Measurements from ENCODE around the gene DMC1.

Gene DMC1

DNA sequence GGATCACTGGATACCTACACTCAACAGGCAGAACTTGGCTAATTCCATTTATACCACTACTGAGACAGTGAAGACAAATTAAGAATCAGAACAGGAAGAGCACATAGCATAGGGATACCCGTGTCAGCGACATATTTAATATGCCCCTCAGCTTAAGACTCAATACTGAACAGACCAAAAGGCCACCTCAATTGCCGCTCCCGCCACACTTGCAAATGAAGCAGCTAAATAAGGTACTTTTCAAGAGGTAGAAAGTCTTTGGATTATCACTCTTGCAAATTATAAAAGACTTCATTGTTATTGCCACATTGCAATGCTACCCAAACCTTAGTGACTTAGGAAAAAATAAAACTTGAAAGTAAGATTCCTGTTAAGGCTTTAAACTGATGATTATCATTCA lies 67.0 kb downstream of the DMC1 start:
- DNase-seq (ENCODE audit: low read depth in 2 of 2, low spot score in 1 of 2) = no peak

DNA sequence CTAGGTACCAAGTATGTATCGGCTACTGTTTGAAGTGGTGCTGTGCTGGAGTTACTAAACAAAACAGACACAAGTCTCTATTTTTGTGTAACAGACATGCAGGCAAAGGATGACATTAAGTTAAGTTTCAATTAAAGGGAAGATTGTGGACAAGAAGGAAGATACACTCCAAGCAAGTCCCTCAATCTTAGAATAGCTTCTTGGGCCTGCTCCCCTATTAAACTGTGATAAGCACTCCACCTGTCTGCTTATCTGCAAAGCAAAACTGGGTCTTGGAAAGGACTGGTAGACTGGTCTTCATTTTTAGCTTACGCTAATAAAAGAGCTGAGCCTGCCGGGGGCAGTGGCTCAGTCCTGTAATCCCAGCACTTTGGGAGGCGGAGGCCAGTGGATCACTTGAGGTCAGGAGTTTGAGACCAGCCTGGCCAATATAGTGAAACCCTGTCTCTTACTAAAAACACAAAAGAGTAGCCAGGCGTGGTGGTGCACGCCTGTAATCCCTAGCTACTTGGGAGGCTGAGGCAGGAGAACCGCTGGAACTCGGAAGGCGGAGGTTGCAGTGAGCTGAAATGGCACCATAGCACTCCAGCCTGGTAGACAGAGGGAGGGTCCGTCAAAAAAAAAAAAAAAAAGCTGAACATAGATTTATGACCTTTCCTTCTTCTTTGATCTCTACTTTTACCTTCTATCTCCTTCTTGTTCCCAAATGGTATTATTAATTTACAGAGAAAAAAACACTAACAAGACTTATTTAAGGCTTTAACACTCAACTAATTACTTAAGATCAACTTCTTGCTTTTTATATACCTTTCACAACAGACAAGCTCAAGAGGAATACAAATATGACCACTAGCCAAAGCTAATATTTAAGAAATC lies 67.9 kb downstream of the DMC1 start:
- DNase-seq (ENCODE audit: low read depth in 2 of 2, low spot score in 1 of 2) = no peak

DNA sequence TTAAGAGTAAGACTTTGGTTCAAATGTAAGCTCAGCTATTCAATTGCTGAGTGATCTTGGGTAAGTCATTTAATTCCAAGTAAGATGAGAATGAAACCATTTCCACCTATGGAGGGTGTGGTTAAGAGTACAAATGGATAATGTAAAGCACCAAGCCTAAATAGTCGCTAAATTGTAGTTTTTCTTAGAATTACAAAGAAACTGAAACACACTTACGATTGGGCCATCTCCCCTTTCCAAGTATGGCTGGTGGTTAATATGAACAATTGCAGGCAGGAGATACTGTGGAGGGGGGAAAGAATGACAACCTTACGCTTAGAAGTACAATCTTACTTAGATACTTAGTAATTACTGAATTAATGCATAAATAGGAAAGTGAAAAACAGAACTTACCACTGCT lies 72.1 kb downstream of the DMC1 start:
- DNase-seq (ENCODE audit: low read depth in 2 of 2, low spot score in 1 of 2) = no peak

DNA sequence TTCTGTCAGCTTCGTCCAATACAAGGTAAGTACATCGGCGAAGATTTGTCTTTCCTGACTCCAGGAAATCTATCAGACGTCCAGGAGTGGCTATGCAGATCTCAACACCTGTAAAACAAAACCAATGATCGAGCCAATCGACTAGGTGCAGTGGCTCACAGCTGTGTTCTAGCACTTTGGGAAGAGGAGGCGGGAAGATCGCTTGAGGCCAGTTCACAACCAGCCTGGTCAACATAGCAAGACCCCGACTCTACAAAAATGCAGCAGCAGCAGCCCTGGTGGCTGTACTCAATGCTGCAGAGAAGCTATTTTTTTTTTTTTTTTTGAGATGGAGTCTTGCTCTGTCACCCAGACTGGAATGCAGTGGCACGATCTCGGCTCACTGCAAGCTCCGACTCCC lies 75.0 kb downstream of the DMC1 start:
- no peak for DNase-seq (ENCODE audit: low read depth in 2 of 2, low spot score in 1 of 2)

DNA sequence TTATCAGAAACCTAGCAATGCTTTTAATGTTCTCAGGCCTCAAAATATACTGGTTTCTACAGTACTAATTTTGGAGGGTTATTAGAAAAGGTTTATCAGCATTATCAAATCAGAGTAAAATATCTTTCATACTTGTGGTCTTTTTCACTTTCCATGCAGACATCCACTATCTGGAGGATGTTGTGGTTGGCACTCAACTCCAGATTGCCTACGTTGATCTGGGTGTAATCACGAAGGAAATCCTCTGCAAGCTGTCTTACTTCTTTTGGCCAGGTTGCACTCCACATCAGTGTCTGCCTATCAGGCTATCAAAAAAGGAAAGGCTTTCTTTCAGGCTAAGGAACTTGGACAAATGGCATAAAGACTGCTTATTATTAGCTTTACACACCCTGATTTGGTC lies 75.5 kb downstream of the DMC1 start:
- DNase-seq (ENCODE audit: low read depth in 2 of 2, low spot score in 1 of 2) = no peak

DNA sequence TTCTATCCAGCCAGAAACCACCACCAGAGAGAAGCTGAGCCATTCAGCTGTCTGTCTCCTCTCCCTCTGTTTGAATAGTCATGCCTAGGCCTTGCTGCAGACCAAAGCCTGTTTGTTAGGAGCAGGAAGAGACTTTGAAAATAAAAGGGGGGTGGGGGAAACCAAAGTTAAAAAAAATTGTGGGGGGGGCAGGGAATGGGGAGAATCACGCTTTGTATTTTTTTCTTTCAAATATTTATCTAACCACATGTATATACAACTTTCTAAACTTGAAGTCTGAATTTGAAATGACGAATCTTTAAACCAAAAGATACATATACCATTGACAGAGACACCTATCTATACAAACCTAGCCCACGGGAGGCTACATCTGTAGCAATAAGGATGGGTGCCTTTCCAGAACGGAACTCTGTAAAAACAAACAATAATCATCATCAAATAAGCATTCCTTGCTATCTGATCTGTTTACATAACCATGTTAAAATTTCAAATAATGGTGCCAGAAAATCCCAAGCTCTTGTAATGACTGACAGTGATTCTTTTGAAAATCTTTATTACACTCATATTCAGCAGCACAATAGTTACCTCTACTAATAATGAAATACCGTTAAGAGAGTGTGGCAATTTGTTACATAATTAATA lies 78.2 kb downstream of the DMC1 start:
- DNase-seq (ENCODE audit: low read depth in 2 of 2, low spot score in 1 of 2) = no peak

DNA sequence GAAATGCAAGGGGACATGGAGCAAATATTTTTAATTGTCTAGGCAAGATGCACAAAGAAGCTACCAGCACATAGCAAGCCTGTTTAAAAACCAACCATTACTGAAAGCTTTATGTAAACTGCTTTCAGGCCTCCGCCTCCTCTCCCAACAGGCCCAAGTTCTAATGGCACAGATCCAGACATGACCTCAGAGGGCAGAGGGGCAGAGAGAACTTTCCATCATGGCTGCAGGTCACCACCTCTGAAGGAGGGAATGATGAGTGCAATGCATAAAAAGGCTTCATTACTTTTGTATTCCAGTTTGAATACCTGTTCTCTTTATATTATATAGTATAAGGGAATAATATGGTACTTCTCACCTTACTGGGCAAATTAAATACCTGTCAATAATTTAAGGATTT lies 79.1 kb downstream of the DMC1 start:
- DNase-seq (ENCODE audit: low read depth in 2 of 2, low spot score in 1 of 2) = no peak

DNA sequence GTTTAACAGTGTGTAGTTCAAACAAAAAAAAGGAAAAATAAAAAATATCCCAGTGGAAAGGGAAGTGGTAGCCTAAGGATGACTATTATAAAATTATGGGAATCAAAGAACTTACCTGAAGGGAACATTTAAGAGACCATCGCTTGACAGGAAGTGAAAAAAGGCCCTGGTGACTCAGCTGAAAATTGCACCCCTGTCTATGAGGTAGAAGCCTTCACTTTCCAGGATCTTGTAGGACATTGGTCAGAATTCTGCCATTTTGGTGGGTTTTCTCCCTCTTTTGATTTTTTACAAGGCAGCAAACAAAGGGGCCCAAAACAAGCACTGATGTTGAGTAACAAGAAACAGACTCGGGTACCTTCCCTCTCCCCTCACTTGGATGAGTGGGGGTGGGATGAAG lies 79.5 kb downstream of the DMC1 start:
- DNase-seq (ENCODE audit: low read depth in 2 of 2, low spot score in 1 of 2) = no peak

DNA sequence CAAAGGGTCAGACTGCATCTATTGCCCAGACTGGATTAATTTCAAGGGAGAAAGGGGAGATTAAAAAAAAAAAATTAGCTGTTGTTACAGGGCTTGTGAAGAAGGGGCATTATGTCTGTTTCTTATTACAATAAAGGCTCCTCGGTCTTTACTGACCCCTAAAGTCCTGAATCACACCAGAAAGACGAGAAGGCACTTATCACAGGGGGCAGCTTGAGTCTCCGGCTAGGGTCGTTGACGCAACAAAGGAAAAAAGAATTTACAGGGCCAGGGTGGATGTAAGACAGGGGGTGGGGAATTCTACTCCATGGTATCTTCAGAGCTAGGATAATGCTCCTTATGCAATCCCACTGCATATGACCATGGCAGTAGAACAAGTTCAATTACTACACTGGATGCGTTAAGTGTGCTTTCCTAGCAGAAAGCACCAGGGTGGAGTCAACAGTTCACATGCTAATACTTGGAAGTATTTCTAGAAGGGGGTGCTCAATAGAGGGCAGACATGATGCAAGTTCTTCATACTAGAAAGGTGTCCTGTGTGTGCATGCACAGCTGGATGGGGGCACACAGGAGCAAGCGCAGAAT lies 80.3 kb downstream of the DMC1 start:
- DNase-seq (ENCODE audit: low read depth in 2 of 2, low spot score in 1 of 2) = no peak

DNA sequence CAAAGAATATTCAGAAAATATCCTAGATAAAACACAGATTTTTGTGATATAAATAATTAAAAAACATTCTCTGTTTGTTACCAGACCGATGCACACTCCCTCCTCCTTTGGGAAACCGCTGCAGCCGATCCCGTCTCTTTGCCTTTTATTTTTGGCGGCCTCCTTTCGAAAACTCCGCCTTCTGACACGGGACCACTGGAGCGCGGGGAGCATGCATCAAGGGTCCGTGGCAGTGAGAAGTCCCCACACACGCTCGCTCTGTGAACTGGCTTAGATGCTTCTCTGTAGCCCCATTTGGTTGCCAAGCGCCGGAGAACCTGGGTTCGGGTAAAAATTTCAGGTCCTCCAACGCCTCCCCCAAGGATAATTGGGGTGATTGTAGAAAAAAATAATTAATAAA lies 80.8 kb downstream of the DMC1 start:
- no peak for DNase-seq (ENCODE audit: low read depth in 2 of 2, low spot score in 1 of 2)

DNA sequence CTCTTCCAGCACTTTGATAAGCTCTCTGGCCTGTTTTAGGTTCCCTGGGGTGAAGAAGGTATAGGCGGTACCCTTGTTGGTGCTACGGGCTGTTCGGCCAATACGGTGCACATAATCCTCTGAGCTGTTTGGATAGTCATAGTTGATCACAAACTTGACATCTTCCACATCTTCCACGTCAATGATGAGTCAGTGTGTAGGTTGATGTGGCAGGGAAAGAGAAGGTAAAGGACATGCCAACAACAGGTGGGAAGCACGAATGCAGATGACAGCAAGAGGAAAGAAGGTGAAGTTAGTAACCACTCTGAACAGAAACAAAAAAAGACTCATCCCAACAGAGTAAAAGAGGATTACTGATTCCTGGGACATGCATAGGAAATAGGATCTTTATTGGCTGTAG lies 82.0 kb downstream of the DMC1 start:
- no peak for DNase-seq (ENCODE audit: low read depth in 2 of 2, low spot score in 1 of 2)

DNA sequence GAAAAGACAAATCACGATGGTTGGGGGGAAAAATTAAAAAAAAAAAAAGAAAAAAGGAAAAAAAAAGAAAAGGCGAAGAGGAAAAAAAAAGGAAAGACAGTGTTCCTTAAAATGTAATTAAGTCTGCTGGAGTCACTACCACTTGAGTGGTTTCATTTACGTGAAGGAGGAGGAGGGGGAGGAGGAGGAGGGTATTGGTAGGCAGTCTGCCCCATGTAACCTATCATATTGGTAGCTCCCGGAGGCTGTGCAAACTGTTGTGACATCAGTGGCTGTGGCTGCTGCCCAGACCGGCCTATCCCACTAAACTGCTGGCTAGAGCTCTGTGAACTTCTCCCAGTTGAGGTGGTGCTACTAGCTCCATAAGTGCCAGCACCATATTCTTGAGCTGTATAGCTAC lies 84.2 kb downstream of the DMC1 start:
- DNase-seq (ENCODE audit: low read depth in 2 of 2, low spot score in 1 of 2) = no peak

DNA sequence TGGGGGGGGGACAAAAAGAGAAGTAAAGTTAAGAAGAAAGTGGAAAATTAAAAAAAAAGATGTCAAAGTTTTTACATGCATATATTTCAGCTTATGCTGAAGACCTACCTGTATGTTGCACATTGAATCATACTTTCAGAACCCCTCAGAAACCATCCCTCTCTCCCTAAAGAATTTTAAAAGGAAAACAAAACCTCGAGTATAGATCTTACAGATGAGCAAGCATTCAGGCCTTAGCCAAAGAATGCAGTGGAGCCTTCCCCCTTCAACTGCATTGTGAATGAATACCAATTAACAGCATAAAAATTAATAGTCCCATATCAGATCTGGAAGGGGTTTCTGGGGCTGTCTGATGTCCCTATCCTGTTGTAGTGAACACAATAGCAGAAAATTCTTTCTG lies 85.7 kb downstream of the DMC1 start:
- no peak for DNase-seq (ENCODE audit: low read depth in 2 of 2, low spot score in 1 of 2)

DNA sequence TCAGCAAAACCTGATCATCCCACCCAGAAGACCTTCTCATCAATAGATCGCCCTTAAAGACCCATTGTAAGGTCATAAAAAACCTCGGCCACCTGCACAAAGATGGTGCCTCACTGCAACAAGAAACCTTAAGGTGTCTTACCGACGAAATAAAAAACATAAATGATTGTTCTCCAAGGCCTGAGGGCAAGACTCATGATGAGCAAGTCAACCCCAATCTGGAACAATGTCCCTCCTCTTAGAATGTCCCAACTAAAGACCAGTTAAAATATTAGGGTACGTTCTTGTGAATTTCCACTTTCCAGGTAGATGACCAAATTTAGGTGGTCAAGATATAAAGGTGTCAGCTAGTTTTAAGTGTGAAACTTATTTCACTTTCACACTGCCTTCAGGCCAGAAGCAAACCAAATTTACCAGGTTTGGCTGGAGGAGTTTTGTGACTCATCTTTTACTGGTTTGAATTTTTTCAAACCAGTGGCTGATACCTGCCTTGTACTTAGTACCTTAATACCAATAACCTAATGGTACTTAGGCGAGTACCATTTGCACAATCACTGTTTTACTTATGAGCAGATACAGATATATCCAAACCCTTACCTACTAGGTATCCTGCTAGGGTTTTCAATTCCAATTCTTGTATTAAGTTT lies 87.2 kb downstream of the DMC1 start:
- DNase-seq (ENCODE audit: low read depth in 2 of 2, low spot score in 1 of 2) = no peak

DNA sequence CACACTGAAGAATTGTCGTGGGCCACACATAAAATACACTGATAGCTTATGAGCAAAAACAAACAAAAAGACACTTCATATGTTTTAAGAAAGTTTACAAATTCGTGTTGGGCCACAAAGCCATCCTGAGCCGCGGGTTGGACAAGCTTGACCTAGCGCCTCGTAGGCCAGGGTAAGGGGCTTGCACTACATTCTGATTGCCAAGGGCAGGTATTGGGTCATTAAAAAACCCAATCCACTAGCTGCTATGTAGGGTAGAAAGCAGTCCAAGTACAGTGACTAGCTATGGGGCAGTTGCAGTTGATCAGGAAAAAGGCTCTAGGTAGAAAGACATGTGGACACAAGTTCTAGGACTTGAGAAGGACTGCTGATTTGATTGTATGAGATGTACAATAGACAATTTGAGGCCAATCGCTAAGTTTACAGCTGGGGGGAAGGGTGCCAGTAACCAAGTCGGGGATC lies 88.1 kb downstream of the DMC1 start:
- no peak for DNase-seq (ENCODE audit: low read depth in 2 of 2, low spot score in 1 of 2)

DNA sequence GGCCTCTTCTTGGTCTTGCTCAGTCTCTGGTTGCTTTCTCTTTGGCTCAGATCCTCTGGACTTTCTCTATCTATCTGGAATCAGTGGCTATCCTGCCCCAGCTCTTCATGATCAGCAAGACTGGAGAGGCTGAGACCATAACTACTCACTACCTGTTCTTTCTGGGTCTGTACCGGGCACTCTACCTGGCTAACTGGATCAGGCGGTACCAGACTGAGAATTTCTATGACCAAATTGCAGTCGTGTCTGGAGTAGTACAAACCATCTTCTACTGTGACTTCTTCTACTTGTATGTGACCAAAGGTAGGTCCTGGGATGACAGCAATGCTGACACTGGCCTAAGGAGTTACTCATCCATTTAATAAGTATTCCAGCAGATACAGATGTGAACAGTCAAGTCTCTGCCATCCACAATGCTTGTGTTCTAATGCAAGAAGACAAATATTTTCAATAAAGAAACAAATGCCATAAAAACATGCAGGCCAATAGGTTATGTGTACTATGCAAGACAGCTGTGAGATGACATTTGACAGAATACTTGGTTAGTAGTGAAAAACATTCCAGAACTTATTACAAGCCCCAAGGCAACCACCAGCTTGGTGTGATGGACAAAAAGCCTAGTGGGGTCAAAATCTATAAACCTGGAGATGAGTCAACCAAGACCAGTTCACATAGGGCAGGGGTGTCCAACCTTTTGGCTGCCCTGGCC lies 88.7 kb downstream of the DMC1 start:
- no peak for DNase-seq (ENCODE audit: low read depth in 2 of 2, low spot score in 1 of 2)

DNA sequence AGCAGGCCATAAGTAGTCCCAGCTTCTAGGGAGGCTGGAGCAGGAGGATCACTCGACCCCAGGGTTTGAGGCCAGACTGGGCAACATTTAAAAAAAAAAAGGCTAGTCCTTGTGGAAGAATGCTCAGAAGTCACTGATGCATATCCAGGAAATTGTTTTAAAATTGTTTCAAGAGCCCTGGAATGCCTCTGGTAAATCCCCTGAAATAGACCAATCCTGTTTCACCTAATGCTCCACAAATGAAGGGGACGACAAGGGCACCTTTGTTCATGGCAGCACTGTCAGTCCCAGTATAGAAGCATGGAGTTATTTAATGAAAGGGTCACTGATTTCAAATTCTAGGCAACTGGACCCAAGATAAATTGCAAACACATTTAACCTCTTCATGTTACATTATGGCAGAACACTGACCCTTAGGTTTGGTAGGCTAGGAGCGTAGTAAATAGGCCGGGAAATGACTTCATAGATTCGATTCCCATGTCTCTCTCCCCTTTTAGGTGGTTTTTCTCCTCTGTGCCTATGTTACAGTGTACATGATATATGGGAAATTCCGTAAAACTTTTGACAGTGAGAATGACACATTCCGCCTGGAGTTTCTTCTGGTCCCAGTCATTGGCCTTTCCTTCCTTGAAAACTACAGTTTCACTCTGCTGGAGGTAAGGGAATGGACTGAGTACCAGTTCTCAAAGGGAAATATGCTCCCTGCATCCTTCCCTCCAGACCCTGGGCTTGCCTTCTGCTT lies 90.7 kb downstream of the DMC1 start:
- no peak for DNase-seq (ENCODE audit: low read depth in 2 of 2, low spot score in 1 of 2)

DNA sequence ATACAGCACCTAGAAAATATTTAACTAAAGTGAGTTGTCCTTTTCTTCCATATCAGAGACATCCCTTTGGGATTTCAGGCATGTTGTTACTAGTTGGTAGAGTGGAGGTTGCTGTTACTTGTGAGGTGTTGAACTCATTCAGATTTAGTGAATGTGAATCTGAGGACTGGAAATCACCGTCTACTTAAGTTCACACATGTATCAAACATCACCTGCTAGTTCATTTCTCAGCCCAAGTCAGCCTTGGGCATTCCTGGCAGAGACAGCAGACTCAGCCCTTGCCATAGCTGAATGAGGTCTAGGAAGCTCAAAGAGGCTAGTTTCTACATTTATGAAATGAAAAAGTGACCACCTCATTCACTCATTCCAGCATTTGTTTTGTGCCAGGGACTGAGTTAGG lies 92.4 kb downstream of the DMC1 start:
- no peak for DNase-seq (ENCODE audit: low read depth in 2 of 2, low spot score in 1 of 2)

DNA sequence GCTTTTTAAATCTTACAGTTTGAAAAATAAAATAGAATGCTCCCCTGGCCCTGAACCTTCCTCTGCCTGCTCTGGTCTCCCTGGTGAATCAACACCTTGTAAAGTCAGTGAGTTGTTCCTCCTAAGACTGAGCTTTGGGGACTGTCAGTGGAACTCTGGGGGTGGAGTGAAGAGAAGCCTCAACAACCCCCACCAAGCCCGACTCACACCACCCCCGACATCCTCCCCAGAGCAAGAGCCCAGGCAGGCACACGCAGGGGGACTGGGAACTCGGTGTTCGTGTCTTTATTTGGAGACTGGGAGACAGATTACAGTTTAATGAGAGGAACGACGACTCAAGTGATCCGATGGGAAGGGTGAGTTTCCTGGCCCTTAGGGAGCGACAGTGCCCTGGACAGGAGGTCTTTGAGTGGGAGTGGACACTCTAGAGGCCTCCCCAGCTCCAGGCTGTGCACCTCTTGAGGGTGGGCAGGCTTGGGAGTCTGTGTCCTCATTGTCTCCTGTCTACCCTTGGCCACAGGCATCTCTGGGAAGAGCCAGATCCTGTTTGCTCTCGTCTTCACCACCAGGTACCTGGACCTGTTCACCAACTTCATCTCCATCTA lies 95.9 kb downstream of the DMC1 start:
- DNase-seq (ENCODE audit: low read depth in 2 of 2, low spot score in 1 of 2) = no peak

DNA sequence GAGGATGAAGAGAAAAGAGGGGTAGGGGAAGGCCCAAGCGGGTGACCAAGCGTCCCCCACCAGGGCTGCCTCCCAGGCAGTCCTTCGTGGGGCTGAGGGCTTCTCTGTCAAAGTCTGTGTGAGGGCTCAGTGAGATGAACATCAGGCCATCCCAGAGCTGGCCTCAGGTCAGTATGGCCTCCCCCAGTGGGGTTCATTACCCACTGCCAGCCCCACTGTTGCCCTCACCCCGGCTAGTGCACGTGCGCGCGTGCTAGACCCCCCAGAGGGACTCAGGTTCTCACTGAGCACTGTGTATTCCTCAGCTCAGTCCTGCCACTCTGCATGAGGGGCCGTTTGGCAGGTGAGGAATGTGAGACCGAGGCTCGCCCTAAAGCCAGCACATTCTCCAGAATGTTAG lies 98.7 kb downstream of the DMC1 start:
- no peak for DNase-seq (ENCODE audit: low read depth in 2 of 2, low spot score in 1 of 2)

All from stimulated activated CD8-positive, alpha-beta memory T cell treated with anti-CD3 and anti-CD28 coated beads, Interleukin-4, amount 100 ng/mL, for 1 hour (primary cell).